ENCODE results near the gene CTSO. TPM values are rescaled to one million over a fixed set of nuclear protein-coding genes. Genes with fewer than 3 reads are reported as not detected.

CTSO gene
- total and polyA plus RNA-seq, 2 experiments from 2014 or later: 0.44 to 0.83 TPM

DNA sequence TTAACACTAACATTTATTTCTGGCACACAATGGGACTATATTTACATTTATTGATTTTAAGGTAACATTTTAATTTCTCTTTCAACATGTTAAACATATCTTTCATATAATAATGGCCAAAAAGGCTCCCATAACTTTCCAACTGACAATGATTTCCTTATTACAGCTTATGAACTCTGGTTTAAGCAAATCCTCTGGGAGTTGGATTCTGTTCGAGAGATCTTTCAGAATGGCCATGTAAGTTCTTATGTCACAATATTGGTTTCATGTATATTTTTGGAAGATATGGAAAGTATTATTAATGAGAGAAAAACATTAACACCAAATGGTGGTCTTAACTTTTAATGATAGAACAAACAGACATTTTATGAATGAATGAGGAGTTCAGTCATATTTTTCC is 46.1 kb downstream of the CTSO start (continued):
- TF ChIP-seq, protein P1, sequence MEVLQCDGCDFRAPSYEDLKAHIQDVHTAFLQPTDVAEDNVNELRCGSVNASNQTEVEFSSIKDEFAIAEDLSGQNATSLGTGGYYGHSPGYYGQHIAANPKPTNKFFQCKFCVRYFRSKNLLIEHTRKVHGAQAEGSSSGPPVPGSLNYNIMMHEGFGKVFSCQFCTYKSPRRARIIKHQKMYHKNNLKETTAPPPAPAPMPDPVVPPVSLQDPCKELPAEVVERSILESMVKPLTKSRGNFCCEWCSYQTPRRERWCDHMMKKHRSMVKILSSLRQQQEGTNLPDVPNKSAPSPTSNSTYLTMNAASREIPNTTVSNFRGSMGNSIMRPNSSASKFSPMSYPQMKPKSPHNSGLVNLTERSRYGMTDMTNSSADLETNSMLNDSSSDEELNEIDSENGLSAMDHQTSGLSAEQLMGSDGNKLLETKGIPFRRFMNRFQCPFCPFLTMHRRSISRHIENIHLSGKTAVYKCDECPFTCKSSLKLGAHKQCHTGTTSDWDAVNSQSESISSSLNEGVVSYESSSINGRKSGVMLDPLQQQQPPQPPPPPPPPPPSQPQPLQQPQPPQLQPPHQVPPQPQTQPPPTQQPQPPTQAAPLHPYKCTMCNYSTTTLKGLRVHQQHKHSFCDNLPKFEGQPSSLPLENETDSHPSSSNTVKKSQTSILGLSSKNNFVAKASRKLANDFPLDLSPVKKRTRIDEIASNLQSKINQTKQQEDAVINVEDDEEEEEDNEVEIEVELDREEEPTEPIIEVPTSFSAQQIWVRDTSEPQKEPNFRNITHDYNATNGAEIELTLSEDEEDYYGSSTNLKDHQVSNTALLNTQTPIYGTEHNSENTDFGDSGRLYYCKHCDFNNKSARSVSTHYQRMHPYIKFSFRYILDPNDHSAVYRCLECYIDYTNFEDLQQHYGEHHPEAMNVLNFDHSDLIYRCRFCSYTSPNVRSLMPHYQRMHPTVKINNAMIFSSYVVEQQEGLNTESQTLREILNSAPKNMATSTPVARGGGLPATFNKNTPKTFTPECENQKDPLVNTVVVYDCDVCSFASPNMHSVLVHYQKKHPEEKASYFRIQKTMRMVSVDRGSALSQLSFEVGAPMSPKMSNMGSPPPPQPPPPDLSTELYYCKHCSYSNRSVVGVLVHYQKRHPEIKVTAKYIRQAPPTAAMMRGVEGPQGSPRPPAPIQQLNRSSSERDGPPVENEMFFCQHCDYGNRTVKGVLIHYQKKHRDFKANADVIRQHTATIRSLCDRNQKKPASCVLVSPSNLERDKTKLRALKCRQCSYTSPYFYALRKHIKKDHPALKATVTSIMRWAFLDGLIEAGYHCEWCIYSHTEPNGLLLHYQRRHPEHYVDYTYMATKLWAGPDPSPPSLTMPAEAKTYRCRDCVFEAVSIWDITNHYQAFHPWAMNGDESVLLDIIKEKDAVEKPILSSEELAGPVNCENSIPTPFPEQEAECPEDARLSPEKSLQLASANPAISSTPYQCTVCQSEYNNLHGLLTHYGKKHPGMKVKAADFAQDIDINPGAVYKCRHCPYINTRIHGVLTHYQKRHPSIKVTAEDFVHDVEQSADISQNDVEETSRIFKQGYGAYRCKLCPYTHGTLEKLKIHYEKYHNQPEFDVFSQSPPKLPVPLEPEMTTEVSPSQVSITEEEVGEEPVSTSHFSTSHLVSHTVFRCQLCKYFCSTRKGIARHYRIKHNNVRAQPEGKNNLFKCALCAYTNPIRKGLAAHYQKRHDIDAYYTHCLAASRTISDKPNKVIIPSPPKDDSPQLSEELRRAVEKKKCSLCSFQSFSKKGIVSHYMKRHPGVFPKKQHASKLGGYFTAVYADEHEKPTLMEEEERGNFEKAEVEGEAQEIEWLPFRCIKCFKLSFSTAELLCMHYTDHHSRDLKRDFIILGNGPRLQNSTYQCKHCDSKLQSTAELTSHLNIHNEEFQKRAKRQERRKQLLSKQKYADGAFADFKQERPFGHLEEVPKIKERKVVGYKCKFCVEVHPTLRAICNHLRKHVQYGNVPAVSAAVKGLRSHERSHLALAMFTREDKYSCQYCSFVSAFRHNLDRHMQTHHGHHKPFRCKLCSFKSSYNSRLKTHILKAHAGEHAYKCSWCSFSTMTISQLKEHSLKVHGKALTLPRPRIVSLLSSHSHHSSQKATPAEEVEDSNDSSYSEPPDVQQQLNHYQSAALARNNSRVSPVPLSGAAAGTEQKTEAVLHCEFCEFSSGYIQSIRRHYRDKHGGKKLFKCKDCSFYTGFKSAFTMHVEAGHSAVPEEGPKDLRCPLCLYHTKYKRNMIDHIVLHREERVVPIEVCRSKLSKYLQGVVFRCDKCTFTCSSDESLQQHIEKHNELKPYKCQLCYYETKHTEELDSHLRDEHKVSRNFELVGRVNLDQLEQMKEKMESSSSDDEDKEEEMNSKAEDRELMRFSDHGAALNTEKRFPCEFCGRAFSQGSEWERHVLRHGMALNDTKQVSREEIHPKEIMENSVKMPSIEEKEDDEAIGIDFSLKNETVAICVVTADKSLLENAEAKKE (CRISPR knock-in tag; IDR thresholded peaks at IDR 0.05): no peak
- TF ChIP-seq STAT1 (IDR thresholded peaks at IDR 0.05; ENCODE audit: unreplicated experiment) (no peak), ZNF114 (CRISPR knock-in tag; IDR thresholded peaks at IDR 0.05) (no peak), EZH2 (IDR thresholded peaks at IDR 0.05; ENCODE audit: low read depth, unreplicated experiment) (no peak), JUNB (IDR thresholded peaks at IDR 0.05; ENCODE audit: unreplicated experiment) (no peak), CREB1 (CRISPR knock-in tag; IDR thresholded peaks at IDR 0.05; ENCODE audit: low read depth) (no peak), POLR2AphosphoS5 (IDR thresholded peaks at IDR 0.05; ENCODE audit: low read depth) (no peak)

DNA sequence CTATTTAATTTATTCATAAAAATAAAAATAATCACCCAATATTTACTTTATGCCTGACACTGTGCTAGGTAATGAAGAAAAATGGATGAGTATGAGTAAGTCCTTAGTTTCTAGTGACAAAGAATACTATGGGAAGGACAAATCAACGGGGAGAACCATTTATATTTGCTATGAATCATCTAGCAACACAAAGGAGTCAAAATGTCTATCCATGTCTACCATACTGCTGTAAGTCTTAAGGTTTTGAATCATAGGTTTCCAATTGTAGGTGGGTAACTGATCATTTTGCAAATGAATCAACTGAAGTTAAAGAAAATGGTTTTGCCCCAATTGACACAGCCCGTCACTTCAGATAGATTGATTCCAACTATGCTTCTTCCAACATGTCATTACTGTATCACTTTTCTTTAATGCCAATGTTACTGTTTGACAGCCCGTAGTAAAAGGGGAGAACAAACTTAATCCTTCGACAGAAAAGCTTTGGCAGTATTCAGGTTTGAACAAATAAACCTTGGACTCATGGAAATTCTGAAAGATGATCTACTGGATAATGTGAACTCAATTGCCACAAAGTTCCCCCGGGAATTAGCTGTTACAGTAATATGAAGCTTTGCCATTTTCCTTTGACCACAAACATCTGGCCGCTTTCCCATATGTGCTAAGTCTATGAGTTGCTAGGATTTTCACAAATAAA is 47.0 kb downstream of the CTSO start:
- no peaks in the 10 kb centered on the region for H4K20me1 ChIP-seq (replicated peaks; ENCODE audit: insufficient read depth)
- peaks cover 7% of the 10 kb centered on the region for H3K4me1 ChIP-seq (ENCODE audit: insufficient read depth)
- no peaks in the 10 kb centered on the region for H3K36me3 Mint-ChIP-seq (ENCODE audit: low read depth)
- no peaks in the 10 kb centered on the region for H3K27me3 ChIP-seq (ENCODE audit: insufficient read depth)
- no peaks in the 10 kb centered on the region for H3K27me3 Mint-ChIP-seq (ENCODE audit: insufficient read depth, low read depth, poor library complexity)
- H3K4me2 ChIP-seq: no peak overlapping the region
- no peak overlapping the region for H3K27ac ChIP-seq (ENCODE audit: low read depth)
- H2AFZ ChIP-seq: no peak overlapping the region
- H3K4me3 Mint-ChIP-seq: no peak overlapping the region
- H3K4me3 ChIP-seq: no peak overlapping the region
- H3K4me1 Mint-ChIP-seq: peaks cover 13% of the 10 kb centered on the region; the same call in 2 of the 3 replicates
- no peaks in the 10 kb centered on the region for H3K36me3 ChIP-seq (ENCODE audit: insufficient read depth)
- H3F3A ChIP-seq (replicated peaks; ENCODE audit: low read depth): no peaks in the 10 kb centered on the region
- H3K27ac Mint-ChIP-seq: no peak overlapping the region
- DNase-seq (ENCODE audit: low spot score) (no peak), ATAC-seq (no peak)
- no peaks in the 10 kb centered on the region for H3K9me2 ChIP-seq (ENCODE audit: insufficient read depth)
- H3K79me2 ChIP-seq (replicated peaks; ENCODE audit: insufficient read depth): no peaks in the 10 kb centered on the region
- H3K9me3 Mint-ChIP-seq: no peaks in the 10 kb centered on the region
- TF ChIP-seq CREB1 (CRISPR knock-in tag; IDR thresholded peaks at IDR 0.05; ENCODE audit: low read depth) (no peak), ZNF331 (CRISPR knock-in tag; IDR thresholded peaks at IDR 0.05; ENCODE audit: low read depth) (no peak)
- TF ChIP-seq, protein P1 (CRISPR knock-in tag; IDR thresholded peaks at IDR 0.05): no peak

All from GM23338 (cell line).